SKM-1 treated with dmso at 0.1 percent for 144 hours (cell line): Measurements from ENCODE around the gene CNOT2.
A peak's percentile ranks its signal among the peaks of the same experiment; 100 is the strongest.

Source experiments
- DNase-seq: peaks from one replicate; lab custom pipeline; 2025; ENCODE audit not compliant: unreplicated experiment; lab: John Stamatoyannopoulos, UW

CNOT2 gene, protein sequence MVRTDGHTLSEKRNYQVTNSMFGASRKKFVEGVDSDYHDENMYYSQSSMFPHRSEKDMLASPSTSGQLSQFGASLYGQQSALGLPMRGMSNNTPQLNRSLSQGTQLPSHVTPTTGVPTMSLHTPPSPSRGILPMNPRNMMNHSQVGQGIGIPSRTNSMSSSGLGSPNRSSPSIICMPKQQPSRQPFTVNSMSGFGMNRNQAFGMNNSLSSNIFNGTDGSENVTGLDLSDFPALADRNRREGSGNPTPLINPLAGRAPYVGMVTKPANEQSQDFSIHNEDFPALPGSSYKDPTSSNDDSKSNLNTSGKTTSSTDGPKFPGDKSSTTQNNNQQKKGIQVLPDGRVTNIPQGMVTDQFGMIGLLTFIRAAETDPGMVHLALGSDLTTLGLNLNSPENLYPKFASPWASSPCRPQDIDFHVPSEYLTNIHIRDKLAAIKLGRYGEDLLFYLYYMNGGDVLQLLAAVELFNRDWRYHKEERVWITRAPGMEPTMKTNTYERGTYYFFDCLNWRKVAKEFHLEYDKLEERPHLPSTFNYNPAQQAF

DNA sequence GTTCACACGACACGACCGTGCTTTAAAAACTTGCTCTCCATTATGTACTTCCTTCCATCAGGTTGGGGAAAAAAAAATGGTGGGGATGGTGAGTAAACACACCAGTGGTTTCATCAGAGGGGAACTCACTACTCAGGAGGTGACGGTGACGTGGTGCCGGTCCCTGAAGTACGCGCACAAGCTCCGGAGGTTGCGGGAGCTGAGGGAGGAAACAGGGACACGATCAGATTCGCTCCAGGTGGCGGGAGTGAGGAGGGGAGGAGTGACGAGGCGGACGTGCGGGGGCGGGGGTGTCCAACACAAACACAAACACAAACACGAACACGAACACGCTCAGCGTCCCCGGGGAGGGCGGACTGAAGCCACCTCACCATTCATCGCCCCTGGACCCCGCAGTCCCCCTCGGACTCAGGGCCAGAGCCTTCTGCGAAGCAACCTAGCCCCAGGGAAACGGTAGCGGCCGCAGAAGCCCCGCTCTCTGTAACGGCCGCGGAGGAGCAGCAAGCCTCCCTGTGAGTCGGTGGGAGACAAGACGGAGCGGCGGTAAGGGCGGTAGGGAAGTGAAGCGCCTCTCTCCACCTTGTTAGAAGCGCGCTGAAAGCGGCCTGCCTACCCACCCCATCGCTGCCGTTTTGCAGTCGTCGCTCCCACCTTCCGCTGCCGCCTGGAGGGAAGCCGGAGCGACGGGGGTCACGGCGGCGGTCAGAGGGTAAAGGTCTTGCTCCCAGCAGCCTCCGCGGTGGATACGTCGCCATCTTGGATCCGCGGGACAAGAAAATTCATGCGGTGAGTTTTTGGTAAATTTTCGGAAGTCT, at the start of gene CNOT2:
CNOT2 (plus strand) TSS at position 739 of the 815 bp plus-strand sequence. CDS start 34,794 bp downstream, outside the sequence.
- DNase-seq, result peak; percentile 48

DNA sequence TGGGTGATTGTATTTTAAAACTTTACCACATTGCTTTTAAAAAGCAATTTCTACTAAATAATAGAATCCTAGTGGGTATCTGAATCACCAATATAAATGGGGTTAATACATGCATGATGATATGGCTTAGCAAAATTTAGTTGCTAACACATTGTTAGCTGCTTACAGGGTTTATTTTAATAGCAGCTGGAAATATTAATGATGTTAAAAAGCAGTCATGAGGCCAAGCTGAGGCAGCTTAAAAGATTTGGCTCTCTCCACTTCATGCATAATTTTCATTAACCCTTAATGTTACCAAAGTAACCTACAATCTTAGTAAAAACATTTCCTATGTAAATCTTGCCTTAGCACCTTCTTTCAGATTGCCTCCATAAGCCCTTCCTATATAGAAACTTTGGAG, 49.2 kb upstream of the CNOT2 start:
- DNase-seq, result no peak

DNA sequence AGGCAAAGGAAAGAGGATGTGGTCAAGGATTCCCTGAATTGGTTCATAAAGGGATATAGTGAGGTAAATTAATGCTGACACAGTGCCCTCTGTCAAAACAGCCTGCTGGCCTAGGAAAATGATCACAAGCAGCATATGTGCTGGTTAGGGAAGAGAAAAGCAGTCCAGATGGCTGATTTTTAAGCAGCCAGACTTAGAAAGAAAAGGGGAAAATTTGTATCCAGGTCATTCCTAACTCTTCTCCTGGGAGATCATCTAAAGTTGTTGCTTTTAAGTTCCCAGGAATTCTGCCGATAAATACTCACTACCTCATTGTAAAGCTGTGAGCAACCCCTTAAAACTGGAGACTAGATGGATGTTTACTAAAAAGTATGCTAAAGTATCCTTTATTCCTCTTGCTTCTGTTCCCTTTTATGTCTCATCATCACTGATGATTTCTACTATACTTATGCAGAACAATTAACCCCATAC, 46.4 kb upstream of the CNOT2 start:
- no peak for DNase-seq

DNA sequence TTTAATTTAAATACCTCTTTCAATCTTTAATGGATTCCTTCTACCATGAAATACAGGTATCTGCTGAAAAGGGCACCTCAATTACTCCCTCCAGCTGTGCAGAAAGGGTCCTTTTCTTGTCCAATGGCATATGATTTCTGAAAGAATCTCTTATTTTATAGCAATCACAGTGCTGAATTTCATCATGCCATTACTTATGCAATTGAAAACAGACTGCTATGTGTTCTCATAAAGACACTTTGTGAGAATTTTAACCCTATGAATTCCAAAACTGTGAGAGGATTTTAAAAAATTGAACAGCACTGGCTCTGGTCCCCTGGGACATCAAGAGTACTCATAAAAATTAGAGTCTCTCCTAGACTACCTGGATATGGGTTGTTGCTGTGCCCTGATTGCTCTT, 45.9 kb upstream of the CNOT2 start:
- no peak for DNase-seq

DNA sequence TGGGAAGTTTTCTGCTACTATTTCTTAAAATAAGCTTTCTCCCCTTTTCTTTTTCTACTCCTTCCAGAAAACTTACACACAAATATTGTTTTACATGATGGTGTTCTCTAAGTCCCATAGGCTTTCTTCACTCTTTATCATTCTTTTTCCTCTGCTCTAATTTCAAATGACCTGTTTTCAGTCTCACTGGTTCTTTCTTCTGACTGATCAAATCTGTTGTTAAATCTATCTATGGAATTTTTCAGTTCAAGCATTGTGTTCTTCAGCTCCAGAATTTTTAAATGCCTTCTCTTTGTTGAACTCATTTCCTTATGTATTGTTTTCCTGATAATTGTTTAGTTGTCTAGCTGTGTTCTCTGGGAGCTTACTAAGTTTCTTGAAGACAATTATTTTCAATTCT, 29.5 kb upstream of the CNOT2 start:
- DNase-seq, result no peak

DNA sequence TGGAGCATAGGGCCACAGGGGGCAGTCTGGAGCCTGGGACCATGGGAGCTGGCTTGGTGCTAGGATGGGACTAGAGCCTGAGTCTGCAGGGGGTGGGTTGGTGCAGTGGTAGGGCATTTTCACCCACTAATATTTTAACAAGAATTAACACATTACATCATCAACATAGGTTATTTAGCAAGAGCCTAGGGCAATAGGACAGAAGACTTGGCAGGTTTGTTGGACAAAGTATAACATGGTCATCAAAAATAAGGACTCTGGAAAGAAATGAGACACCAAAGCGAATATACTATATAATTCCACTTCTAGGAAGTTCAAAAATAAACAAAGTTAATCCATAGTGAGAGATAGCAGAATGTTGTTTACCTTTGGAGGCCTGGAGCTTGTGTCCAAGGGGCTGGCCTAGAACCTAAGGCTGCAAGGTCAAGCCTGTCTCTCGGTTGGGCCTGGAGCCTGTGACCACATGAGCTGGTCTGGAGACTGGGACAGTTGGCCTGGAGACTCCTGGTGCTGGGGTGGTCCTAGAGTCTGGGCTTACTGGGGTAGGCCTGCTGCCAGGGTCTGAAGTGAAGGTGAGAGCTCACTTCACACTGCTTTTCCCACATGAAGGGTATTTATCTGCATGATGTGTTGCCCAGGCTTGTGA, 28.1 kb upstream of the CNOT2 start:
- DNase-seq, result no peak

DNA sequence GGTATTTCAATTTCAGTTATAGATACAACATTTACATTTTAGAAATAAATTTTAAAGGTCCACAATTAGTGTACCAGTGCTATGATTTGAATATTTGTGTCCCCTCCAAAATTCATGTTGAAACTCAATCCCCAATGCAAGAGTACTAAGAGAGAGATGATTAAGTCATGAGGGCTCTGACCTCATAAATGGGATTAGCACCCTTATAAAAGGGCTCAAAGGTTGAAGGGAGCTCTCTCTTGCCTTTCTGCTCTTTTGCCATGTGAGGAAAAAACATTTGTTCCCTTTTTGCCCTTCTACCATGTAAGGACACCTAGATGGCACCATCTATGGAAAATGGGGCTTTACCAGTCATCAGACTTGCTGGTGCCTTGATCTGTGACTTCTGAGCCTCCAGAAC, 25.8 kb upstream of the CNOT2 start:
- DNase-seq, result no peak

DNA sequence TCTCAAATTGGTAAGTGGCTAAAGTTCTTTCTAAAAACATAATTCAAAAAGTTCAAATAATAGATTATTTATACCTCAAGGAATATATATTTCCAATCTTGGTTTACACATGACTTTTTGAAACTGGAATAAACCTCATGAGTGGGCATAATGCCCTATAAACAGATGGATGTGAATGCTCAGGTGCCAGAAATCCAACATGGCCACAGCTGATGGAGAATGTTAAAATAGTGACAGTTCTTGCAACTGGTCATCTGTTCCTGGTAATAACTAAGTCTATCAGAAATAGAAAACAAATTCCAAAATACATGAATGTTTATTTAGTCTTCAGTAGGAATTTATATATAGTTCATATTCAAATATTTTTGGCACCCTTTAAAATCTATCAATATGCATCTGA, 21.6 kb upstream of the CNOT2 start:
- no peak for DNase-seq

DNA sequence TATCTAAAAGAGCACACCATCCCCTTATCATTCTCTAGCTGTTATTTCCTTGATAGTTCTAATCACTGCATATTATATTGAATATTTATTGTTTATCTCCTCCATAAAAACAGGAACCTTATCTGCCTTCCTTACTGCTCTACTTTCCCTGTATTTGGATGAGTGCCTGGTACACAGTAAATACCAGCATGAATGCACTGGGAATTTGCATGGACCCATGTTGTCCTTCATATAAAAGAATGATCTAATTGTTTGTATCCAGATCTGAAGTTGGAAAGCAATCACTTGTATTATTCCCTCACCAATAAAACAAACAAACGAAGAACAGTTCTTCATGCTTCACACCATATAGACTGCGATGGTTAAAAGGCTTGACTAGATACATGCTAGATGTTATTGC, 15.3 kb upstream of the CNOT2 start:
- no peak for DNase-seq

DNA sequence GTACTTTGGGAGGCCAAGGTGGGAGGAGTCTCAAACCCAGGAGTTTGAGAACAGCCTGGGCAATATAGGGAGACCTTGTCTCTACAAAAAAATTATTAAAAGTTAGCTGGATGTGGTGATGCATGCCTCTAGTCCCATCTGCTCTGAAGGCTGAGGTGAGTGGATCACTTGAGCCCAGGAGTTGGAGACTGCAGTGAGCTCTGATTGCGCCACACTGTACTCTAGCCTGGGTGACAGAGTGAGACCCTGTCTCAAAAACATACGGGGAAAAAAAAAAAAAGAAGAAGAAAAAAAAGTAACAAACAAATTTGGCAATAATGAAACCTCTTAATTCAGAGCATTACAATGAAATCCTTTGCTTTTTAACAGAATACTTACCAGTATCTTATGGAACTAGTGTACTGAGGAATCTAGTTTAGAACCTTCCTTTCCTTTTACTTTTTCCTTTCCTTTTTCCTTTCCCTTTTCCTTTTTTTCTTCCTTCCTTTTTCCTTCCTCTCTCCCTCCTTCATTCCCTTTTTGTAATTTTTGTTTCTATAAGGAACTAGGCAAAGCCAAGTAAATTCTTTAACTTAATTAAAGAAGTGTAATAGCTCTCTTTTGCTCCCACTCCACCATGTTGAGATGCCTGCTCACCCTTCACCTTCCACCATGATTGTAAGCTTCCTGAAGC, 12.2 kb upstream of the CNOT2 start:
- DNase-seq, result no peak

DNA sequence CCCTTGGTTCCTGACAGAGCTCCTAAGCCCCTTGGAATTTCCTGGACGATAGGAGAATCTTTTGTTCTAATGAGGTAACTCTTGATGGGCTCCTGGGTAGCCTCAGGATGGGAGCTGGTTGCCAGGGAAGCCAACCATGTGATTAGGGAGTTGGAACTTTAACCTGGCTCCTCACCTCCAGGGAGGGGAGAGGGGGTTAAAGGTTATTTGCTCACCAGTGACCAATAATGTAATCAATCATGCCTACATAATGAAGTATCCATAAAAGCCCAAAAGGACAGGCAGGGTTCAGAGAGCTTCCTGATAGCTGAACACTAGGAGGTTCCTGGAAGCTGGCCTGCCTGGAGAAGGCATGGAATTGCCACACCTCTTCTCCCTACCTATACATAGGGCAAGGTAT, 6.2 kb upstream of the CNOT2 start:
- no peak for DNase-seq

DNA sequence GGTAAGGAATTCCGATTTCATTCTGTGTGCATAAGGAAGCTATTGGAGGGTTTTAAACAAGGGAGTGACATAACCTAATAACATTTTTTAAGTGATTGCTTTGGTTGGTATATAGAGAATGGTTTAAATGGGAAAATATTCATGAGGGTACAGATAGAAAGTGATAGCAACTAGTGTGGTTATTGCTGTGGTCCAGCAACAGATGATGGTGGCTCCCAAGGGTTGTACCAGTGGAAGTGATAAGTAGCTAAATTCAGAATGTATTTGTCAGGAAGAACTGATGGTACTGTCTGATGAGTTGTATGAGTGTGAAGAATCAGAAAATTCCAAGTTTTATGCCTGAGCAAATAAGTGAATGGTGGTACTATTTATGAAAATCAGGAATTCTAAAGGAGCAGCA, 2.6 kb upstream of the CNOT2 start:
- no peak for DNase-seq

DNA sequence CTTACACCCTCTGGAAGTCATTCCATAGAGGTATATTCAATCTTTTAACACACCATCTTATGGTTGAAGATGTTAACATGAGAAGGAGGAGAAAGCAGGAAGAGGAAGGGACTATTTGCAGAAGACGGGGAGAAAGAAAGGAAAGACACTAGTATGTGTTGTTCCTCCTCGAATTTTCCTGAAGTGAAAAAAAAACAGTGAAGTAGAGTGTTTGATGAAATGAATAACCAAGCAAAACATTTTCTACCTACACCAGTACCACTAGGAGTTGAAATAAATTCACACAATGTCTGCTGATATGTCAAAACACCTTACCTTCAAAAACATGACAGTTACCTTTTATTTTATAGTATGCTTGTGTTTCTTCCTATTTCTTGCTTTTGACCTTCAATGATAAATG, 1.4 kb upstream of the CNOT2 start:
- DNase-seq, result no peak

DNA sequence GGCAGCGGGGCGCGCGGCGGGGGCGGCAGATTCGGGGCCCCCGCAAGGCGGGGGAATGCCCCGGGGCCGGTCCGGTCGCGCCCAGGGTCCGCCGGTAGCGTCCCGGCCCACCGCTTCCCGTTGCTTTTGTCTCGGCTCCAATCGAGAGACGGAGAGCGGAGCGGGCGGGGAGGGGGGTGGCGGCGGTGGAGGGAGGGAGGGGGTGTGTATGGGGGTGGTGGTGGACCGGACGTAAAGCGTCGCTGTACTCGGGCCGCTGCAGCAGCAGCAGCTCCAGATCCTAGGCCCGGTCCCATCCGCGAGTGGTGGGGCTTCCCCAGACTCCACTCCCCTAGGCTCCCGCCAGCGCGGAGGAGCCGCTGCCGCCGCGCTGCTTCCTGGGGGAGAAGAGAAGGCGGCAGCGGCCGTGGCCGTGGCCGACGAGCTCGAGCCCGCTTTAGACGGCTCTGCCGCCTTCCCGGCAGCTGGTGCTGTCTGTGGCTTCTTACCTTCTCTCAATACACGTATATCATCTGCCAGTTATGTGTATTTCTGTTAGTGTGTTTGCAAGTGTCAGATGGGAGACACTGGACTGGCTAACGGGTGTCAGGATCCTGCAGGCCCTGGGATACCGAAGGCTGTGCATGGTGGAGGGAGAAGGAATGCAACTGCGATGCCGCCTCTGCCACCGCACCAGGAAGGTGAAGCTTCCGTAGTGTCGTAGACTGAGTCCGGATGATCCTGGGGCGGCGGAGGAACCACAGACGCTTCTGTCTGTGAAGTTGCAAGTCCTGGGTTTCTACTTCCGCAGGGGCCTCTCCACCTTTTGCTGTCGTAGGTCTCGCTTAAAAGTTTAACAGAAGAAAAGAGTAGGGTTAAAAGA, 508 bp downstream of the CNOT2 start:
- DNase-seq, result peak; percentile 25

DNA sequence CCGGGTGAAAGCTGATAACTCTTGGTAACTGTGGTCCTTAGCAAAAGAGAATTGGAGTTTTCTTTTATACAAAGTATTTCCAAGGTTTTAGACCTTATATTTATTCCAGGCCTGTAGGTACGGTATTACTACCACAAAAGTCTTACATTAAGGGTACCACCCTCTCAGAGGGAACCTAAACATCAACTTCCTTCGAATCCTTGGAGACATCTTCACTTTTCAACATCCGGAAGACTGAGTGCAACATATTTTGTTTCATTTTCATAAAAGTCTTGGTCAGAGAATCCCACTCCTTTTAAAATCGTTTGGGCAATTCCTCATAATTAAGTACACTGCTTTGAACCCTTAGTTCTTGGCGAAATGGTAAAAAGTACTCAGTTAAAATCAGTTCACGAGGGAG, 1.2 kb downstream of the CNOT2 start:
- DNase-seq, result no peak

DNA sequence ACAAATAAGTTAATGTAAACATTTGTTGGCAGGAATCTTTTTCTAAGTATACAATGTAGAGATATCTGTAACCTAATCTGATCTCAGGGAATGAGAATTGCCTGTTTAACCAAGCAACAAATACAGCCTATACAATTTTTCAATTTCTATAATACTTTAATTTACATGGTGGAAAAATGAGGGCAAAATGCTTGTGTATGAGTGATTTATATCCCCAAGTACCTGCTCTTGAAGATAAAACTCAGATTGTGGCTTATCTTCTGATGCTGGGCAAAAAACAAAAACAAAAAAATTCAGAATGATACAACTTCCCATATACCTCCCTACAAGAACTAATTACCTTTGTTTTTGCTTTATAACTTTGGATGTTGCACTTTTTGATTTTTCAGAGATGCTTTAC, 2.2 kb downstream of the CNOT2 start:
- no peak for DNase-seq

DNA sequence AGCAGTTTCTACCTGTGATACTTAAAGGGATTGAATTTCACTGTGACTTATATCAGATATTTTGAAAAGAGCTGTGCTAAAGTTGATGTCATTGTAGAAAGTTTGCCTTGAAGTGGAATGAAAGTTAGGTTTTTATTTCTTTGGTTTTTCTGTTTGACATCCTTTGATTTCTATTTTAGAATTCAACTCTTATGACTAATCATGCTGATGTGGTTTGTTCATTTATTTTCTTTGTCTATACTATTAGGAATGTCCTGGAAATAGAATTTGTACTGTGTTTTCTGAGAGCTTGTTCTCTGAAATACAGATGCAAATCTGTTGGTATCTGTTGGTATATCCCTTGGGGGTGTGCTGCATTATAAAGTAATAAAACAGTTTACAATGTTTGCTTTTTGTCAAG, 3.3 kb downstream of the CNOT2 start:
- DNase-seq, result no peak

DNA sequence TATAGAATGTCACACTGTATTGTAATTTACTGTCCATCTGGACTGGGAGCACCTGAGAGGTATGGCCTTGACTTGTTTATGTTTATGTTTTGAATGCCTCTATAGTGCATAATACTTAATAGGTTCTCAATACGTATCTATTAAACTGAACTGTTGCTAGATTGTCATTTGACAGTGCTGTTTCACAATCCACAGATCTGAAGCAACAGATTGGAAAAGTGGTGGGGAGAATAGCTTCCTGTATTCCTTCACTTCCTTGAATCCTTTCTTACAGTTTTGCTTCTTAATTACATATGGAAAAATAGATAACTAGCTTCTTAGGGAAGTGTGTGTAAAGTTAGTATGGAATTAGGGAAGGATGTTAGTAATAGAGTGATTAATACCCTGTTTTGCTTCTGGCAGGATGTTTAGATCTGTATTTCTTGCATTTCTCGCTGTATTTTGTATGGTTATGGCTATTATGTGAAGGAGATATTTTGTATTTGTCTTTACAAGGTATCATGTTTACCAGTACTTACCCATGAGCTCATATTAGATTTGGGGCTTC, 4.5 kb downstream of the CNOT2 start:
- no peak for DNase-seq

DNA sequence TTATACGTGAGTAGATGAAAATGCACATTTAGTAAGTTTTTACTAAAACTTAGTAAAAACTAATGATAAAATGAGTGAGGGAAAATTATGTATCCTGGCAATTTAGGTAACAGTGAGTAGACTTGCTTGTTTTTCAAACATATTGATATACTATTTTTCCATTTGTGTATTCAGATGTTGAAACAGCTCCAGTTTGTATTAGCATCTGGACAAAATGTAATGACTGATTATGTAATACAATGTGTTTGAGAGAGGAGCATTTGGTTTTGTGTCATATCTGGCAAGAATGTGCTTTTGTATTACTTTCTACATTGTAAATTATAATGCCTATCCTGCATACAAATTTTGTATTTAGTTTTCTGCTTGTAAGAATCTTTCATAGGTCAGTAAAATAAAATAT, 5.6 kb downstream of the CNOT2 start:
- DNase-seq, result no peak

DNA sequence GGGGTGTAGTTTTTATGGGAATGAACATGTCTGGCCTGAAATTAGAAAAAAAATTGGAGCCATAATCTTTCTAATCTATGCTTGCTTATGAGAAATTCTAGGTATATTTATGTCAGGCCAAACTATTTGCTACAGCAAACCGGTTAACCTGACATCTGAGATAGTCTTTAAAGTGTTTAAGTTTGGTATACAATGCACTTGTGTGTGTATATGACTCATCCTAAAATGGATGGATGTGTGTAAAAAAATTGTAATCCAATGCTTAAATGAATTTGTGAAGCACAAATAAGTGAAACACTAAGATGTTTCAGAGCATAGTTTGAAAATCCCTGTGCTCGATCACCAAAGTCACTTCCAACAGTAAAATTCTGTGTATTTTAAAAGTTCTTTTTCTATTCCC, 6.7 kb downstream of the CNOT2 start:
- DNase-seq, result no peak
